Hematopoietic multipotent progenitor cell (in vitro differentiated cells): ENCODE measurements around the gene CCBE1. TPM values are rescaled to one million over a fixed set of nuclear protein-coding genes. Genes with fewer than 3 reads are reported as not detected.

Source experiments
- total RNA-seq: library from RNA; depleted of rRNA; stranded (reverse); fragments of >200 nt; gene quantifications from one replicate; pipeline ENCODE4 v1.2.3, GENCODE V29; 2012

The CCBE1 gene
- total RNA-seq, 1 donor: under 0.01 TPM

Other genes with a start within 250 kb of the CCBE1 start
- 23.4 TPM for gene PMAIP1, start 202.6 kb upstream of the CCBE1 start, total RNA-seq